ENCODE data around the gene FABP1.

Gene FABP1

DNA sequence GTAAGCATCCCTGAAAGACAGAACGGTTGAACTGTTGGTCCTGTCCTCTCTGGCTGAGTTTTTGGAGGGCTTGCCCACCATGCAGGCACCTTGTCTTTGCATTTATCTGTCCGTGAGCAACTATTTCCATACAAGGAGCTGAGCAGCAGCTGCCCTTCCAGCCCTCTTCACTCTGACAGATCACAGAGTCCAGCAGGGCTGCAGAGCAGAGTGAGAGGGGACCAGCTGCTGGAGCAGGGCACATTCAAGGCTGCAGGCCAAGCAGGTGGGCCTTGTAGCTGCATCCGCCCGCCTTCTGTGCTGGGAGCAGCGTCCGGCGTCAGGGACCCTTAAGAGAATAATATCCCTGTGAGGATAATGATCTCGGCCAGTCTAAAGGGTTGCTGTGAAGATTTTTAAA lies 50.8 kb downstream of the FABP1 start:
- no peak for DNase-seq

DNA sequence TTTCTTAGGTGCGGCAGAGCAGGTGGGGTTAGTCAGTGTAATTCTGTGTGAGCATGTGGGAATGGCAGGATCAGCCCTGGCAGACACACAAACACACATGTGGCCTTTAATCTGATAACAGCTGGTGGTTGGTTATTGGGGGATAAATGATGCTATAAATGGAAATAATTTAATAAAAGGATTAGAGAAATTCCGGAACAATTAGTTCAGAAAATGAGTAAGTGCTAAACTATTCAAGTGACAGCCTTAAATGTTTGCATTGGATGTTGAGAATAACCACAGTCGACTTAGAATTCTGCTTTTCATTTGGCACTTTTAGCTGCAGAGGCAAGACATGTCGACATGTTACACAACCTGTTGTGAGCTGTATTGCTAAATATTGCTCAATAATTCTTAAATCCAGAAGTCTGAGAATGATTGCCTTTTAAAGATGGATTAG lies 53.0 kb downstream of the FABP1 start:
- DNase-seq = peak; percentile 69 to 74

DNA sequence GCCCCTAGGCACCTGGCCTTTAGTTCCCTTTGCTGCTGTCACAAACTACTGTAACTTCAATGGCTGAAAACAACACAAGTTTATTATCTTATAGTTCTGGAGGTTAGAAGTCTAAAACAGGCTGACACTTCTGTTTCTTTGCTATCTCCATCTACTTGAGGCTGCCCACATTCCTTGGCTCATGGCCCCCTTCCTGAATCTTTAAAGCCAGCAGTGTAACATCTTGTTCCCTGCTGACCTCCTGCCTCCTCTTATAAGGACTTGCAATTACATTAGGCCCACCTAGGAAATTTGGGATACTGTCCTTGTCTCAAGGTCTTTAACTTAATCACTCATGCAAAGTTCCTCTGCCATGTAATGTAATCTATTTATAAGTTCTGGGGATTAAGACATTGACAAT lies 53.7 kb downstream of the FABP1 start:
- no peak for DNase-seq
